GM12872 (cell line): ENCODE results near the gene MC2R.

Source experiments
- CTCF ChIP-seq: IDR thresholded peaks from 3 replicates; pipeline ENCODE4 v1.5.1; 2011; ENCODE audit warnings: low read depth, mild to moderate bottlenecking, low read length, moderate library complexity; ENCODE audit not compliant: insufficient read depth

MC2R gene

DNA sequence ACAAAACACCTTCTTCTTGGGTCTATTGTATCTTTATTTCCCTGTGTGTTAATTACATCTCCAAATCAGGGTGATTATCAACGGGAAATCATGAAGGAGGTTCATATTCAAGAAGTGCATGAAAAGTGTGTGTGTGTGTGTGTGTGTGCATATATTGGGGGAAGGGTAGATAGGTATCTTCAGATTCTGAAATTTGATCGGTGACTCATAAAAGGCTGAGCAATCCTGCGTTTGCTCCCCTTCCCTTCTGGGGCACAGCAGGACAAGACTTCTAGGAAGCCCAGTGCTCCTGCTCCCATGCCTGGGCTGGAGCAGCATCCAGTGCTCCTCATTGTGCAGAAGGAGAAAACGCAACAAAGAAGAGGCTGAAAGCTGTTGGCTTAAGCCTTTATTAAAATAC lies 65.5 kb downstream of the MC2R start:
- no peak for TF ChIP-seq CTCF

GRCh38 chr18:13836559-13836958 lies 78.8 kb downstream of the MC2R start:
- no peak for TF ChIP-seq CTCF

DNA sequence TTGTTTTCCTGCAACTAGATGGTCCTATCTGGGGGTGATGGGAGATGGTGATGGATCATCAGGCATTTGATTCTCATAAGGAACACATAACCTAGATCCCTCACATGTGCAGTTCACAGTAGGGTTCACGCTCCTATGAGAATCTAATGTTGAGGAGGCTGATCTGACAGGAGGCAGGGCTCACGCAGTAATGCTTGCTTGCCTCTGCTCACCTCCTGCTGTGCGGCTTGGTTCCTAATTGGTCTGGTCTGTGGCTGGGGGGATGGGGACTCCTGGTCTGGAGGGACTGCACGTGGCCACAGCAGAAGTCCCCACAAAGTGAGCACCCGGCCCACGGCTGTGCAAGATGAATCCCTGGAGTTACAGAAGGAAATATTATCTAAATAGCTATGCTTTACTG lies 80.1 kb downstream of the MC2R start:
- TF ChIP-seq CTCF = no peak

- TF ChIP-seq CTCF = no peak
Observed at GRCh38 chr18:13834496-13835015, 80.8 kb downstream of the MC2R start.
